G401 (cell line): Measurements from ENCODE around the gene MYO7B. TPM values are rescaled to one million over a fixed set of nuclear protein-coding genes. Genes with fewer than 3 reads are reported as not detected.

ENCODE experiments used
- DNase-seq: peaks from one replicate; pipeline ENCODE4 v3.0.0-alpha.2; 2015; ENCODE audit warnings: low spot score
- in situ Hi-C: cut with HindIII; loops from 2 replicates; pipeline ENCODE4 v1.10.0; 2016; ENCODE audit warnings: low sequenced_read_pairs, mixed read lengths
- total RNA-seq: library from RNA; depleted of rRNA; stranded (reverse); fragments of >200 nt; shearing (Covaris generic); gene quantifications from 2 replicates; pipeline ENCODE4 v1.2.3, GENCODE V29; 2014

The MYO7B gene
- total RNA-seq, 1 experiment from 2014 or later: not detected

GRCh38 chr2:127629637-127630036 is 94.2 kb downstream of the MYO7B start:
- in situ Hi-C loops: no loop called here
- no peak for DNase-seq

DNA sequence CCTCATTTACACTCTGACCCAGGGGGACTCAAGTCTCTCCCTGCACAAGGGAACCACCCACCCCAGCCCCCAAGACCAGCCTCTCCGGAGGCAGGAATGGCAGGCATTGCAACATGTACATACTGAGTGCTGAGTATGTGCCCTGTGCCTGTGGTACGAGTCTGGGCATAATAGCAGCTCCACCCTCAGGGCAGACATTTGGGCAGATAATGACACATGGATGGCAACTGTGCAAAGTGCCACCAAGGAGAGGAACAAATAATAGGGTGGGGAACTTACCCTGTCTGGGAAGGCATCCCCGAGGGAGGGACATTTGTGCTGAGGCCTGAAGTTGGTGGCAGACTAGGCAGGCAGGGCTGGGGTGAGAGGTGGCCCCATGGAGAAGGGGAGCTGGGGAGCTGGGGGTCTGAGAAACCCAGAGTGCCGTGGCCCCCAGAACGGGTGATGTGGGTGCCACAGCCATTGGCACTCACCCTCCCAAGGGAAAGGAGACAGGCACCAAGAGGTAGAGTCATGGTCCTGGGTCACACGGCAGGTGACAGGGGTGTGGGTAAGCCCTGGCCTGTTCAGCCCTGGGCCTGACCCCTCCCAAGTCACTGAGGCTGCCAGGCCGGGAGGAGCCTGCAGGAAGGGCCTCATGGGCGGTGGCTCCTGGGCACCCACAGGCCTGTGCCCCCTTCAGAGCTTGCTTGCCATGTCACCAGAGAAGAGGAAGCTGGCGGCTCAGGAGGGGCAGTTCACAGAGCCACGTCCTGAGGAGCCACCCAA is 94.8 kb downstream of the MYO7B start:
- in situ Hi-C loops: no loop called here
- DNase-seq: no peak

DNA sequence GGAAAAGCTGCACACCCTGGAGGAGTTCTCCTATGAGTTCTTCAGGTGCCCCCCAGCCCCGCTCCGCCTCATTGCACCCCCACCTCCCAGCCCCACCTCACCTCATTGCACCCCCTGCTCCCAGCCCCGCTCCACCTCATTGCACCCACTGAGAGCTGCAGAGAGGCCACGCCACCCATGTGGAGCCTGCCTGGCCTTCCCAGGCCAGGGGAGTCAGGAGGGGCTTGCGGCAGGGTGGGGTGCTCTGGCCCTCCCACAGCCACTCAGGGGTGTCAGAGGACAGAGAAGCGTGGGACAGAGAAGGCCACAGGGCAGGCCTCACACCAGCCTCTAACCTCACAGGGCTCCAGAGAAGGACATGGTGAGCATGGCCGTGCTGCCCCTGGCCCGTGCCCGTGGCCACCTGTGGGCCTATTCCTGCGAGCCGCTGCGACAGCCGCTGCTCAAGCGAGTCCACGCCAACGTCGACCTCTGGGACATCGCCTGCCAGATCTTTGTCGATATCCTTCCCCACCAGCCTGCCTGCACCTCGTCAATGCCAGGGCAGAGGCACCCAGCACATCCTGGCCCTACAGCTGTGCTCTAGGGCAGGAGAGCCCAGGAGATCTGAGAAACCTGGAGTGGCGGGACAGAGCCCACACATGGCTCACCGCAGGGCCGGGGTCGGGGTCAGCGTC is 95.5 kb downstream of the MYO7B start:
- in situ Hi-C loops: no loop called here

DNA sequence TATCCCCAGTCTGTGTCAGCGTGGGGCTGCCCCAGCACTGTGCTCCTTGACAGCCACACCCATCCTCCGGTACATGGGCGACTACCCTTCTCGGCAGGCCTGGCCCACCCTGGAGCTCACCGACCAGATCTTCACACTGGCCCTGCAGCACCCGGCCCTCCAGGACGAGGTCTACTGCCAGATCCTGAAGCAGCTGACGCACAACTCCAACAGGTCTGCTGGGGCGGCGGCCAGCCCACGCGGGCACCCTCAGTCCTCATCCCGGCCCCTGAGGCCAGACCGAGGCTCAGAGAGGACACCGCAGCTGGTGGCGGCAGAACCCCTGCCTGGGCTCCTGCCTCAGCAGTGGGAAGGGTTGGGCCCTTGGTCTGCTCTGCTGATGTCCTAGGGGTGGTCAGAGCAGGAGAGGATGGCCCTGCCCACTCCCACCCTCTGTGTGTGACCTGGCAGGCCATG is 96.1 kb downstream of the MYO7B start:
- no peak for DNase-seq
- in situ Hi-C loops: no loop called here

More for the DNA sequence above, 95.5 kb downstream of the MYO7B start:
- no peak for DNase-seq

DNA sequence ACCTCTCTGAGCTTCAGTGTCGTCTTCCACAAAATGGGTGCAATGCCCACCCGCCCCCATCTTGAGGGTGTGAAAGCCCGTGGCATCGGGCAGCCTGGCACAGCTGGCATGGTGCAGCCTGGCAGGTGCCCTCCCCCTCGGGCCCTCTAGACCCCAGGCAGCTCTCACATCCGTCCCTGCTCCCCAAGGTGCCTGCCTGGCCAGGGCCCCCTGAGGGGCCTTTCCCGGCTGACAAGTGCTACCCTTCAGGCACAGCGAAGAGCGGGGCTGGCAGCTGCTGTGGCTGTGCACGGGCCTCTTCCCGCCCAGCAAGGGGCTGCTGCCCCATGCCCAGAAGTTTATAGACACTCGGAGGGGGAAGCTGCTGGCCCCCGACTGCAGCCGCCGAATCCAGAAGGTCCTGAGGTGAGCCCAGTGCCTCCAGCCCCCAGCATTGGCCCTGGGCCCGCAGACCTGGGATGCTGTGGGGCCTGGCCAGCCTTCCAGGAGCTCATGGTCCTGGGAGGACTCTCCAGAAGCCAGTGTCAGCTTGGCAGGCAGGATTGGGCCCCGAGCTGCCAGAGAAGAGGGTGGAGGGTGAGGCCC is 96.6 kb downstream of the MYO7B start:
- in situ Hi-C loops: no loop called here

DNA sequence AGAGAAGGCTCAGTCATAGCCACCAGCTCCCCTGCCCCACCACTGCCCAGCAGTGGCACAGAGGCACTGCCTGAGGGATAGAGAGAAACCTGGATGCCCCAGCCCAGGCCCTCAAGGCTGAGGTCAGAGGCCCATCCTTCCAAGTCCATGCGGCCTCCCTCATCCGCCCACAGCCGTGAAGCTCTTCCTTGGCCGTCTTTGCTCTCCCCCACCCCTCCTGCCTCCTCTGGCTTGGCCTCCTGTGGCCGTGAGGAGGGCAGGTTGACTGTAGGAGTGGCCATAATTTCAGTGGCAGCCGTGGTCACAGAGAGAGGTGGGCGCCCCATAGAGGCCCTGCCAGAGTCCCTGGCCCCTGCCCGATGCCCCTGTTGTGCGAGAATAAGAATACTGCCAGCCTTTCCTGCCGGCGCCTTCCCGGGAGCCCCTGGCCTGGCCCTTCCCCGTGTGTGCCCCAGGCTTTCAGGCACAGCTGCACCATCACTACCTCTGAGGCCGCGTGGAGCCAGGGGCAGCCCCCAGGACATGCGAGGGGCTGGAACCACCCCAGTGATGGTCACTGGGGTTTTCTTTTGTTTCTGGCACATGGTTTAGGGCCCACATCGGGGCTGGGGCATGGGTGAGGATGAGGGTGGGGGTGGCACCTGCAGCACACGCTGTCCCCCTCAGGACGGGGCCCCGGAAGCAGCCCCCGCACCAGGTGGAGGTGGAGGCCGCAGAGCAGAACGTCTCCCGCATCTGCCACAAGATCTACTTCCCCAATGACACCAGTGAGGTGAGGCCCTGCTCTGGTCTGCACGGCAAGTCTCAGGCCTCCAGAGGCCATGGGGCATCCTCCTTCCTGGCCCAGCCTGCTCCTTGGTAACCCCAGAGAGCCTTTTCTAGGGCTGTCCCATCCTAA is 97.4 kb downstream of the MYO7B start:
- in situ Hi-C loops: no loop called here
- no peak for DNase-seq

More for the DNA sequence above, 96.6 kb downstream of the MYO7B start:
- DNase-seq: no peak

DNA sequence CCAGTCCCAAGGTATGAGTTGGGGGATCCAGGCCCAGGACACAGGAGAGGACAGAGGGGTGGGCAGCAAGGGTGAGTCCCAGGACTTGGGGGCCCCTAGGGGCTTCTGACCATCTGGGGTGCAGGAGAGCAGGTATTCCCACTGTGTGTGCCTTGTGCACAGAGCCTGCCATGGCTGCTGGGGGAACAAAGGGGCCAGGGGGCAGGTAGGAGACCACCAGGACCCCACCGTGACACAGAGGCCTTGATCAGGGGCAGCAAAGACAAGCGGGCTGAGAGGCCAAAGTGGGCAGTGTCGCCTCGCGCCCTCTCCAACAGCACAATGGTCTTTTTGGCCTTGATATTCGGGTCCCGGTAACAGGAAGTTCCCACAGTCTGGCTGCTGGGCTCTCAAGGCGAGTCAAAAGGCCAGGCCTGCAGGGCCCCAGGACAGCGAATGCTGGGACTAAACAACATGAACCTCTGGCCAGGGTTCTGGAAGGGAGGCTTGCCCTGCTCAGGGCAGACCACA is 98.1 kb downstream of the MYO7B start:
- in situ Hi-C loops: no loop called here
- DNase-seq: no peak

GRCh38 chr2:127634066-127634617 is 98.7 kb downstream of the MYO7B start:
- in situ Hi-C loops: no loop called here
- DNase-seq: no peak

DNA sequence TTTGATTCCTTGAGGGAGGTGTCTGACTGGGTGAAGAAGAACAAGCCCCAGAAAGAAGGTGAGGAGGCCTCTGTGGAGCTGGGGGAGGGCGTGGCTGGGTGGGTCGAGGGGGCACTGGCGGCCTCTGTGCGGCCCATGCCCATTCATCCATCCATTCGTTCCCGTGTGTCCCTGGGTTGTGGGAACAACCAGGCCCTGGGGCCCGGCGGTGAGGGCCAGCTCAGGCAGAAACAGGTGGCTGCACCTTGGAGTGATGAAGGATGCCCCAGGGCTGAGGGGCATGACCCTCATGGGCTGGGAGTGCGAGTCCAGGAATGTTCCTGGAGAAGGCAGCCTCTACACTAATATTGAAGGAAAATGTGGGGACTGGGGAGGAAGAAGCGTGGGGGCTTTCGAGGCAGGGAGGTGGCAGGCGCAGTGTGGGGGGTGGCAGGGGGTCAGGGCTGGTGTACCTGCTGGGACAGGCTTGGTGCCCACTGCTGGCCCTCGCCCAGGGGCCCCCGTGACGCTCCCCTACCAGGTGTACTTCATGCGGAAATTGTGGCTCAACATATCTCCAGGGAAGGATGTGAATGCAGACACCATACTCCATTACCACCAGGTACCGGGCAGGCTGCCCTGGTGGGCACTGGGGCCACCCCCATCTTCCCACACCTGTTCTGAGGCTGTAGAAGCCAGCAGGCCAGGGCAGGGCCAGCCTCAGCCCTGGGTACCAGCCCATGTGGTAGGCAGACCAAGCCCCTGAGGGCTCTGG is 99.3 kb downstream of the MYO7B start:
- in situ Hi-C loops: no loop called here
- no peak for DNase-seq

DNA sequence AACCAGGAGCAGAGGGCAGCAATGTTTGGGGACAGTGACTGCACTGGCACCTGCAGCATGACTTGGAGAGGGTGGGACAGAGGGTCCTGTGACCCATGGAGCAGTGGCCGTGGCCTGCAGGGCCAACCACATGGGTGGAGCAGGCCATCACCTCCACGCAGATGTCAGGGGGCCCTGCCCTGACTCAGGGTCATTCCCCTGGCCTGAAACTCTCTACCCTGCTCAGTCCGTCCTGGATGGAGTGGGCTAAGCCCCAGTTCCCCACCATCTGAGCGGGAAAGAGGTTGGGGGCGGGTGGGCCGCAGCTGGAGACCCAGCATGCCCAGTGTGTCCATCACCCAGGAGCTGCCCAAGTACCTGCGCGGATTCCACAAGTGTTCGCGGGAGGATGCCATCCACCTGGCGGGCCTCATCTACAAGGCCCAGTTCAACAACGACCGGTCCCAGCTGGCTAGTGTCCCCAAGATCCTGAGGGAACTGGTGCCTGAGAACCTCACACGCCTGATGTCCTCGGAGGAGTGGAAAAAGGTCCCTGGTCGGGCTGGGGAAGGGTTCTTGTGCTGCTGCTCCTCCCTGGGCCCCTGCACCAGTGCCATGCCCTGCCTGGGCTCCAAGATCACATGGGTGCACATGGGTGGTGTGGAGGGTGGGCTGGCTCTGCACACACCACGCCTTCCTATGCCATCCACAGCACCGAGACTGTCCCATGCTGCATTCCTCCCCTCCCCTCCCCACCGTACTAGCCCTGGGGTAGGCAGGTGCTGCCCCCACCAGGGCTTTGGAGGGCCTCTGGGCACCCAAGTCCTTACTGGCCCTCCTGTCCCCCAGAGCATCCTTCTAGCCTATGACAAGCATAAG is 100.1 kb downstream of the MYO7B start:
- in situ Hi-C loops: no loop called here
- DNase-seq: no peak

- no peak for DNase-seq
- in situ Hi-C loops: no loop called here
Measured at GRCh38 chr2:127636248-127637235, 101.1 kb downstream of the MYO7B start.

DNA sequence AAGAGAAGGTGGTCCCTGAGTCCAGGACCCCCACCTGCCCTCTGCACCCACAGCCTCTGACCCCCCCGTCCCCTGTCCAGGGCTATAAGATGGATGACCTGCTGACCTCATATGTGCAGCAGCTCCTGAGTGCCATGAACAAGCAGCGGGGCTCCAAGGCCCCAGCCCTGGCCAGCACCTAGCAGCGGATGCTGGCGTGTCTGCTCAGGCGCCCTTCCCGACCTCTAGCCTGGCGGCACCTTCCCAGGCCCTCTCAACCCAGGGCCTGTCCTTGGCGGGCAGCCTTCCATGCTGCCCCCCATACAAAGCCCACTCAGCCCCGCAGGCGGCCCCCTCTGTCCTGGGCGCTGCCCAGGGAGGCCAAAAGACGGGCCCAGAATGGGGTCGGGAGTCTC is 101.8 kb downstream of the MYO7B start:
- in situ Hi-C loops: no loop called here
- no peak for DNase-seq

GRCh38 chr2:127637725-127638252 is 102.3 kb downstream of the MYO7B start:
- no peak for DNase-seq
- in situ Hi-C loops: no loop called here

DNA sequence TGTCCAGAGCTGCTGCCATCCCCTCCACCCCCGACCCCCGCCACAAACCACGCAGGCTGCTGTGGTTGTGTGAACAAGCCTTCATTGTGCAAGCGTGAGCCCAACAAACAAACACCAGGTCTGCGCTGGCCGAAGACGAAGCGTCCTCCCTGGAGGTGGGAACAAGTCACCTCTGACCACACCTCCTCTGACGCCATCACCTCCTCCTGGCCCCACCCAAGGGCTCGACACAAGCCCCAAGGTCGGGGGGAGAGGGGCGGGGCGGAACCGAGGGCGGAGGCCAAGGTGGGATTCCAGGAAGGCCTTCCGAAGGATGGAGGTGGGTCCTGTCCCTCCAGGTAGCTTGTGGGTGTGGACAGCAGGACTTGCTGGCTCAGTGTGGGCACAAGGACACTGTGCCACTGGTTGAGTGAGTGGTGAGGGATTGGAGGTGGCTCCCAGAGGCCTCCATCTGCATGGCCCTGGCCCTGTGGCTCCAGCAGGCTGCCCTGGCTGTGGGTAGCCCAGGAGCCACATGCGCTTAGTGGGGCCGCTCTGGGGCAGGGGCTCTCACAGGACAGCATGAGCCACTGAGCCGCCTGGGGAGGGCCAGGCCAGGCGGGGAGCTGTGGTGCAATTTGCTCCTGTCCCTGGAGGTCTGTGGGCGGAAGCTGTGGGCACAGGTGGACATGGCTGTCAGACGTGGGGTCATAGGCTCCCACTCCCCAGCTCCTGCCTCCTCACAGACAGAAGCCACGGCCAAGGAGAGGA is 103.1 kb downstream of the MYO7B start:
- DNase-seq: no peak
- in situ Hi-C loops: no loop called here

- DNase-seq: no peak
- in situ Hi-C loops: no loop called here
Measured at GRCh38 chr2:127639111-127639474, 103.6 kb downstream of the MYO7B start.
